ENCODE data around the gene EHMT1. TPM values are rescaled to one million over a fixed set of nuclear protein-coding genes. Genes with fewer than 3 reads are reported as not detected.

EHMT1 gene
- total and polyA plus RNA-seq, 2 donors (not counting 1 experiment from before 2014, with no cell fraction given) = 101 to 394 TPM

GRCh38 chr9:137764981-137765380 is 146.2 kb downstream of the EHMT1 start:
- POLR2A ChIA-PET = interaction anchor here (1.6 kb wide), 1 partner anchor 20 kb away, joined by 5 read pairs; no protein-coding TSS in a partner anchor
- Histone ChIP-seq H3K4me3 (ENCODE audit: control extremely low read depth in 1 of 5, extremely low read depth in 1 of 5, insufficient read depth in 1 of 5, low read depth in 2 of 5, low read length in 4 of 5) (no peak overlapping the region), H3K36me3 (replicated peaks in 1 of 2; ENCODE audit: control extremely low read depth in 1 of 2, control insufficient read depth in 1 of 2, extremely low read depth in 1 of 2, insufficient read depth in 2 of 2, low read length in 1 of 2) (peaks cover 0 to 58% of the 10 kb centered on the region in 2 experiments), H3K9ac (ENCODE audit: low read length) (no peak overlapping the region), H3K27ac (ENCODE audit: low read length in 2 of 2) (no peak overlapping the region), H4K20me1 (ENCODE audit: control insufficient read depth, insufficient read depth, low read length, poor library complexity, severe bottlenecking) (no peaks in the 10 kb centered on the region), H3K9me3 (ENCODE audit: control extremely low read depth in 1 of 3, control insufficient read depth in 2 of 3, insufficient read depth in 1 of 3, low read length in 2 of 3) (peaks cover 0 to 7% (median 0%) of the 10 kb centered on the region in 3 donors), H3K4me1 (ENCODE audit: control insufficient read depth in 2 of 2, insufficient read depth in 2 of 2, low read length in 2 of 2) (peaks cover 33 to 36% of the 10 kb centered on the region in 2 donors), H3K27me3 (replicated peaks in 1 of 4; ENCODE audit: control extremely low read depth in 1 of 4, control insufficient read depth in 3 of 4, insufficient read depth in 4 of 4, low read length in 3 of 4) (no peaks in the 10 kb centered on the region), H3K4me2 (replicated peaks; ENCODE audit: low read depth, low read length, poor library complexity, severe bottlenecking) (no peak overlapping the region), H2AFZ (ENCODE audit: insufficient read depth, low read depth, low read length, poor library complexity, severe bottlenecking) (no peak overlapping the region), H3K79me2 (ENCODE audit: control insufficient read depth, insufficient read depth, low read length) (peaks cover 39% of the 10 kb centered on the region)
- over 99% methylated on average over 10 of the region's 13 CpGs for WGBS (ENCODE audit: insufficient coverage)
- Mint-ChIP-seq H3K4me3 (no peak overlapping the region), H3K27me3 (no peaks in the 10 kb centered on the region), H3K9me3 (ENCODE audit: insufficient read depth) (no peaks in the 10 kb centered on the region), H3K4me1 (peaks cover 50% of the 10 kb centered on the region), H3K27ac (peak overlapping the region; percentile 89)
- no peak for ATAC-seq (ENCODE audit: low read depth)
- TF ChIP-seq CTCF (IDR thresholded peaks at IDR 0.05) = no peak
- TF ChIP-seq EZH2 (IDR thresholded peaks at IDR 0.05; ENCODE audit: borderline replicate concordance, insufficient read depth, low read depth, low read length, poor library complexity, severe bottlenecking) = no peak
- intact Hi-C loops (cut with micrococcal nuclease) = no loop called here
- CTCF ChIA-PET = interaction anchor here (2.7 kb wide), 1 partner anchor 92 kb away, joined by 13 read pairs; no protein-coding TSS in a partner anchor
- DNase-seq = no peak

- 95% methylated on average over 5 of the region's 13 CpGs for WGBS (ENCODE audit: insufficient coverage)
- H3K36me3 ChIP-seq (replicated peaks in 1 of 2; ENCODE audit: control extremely low read depth in 1 of 2, control insufficient read depth in 1 of 2, extremely low read depth in 1 of 2, insufficient read depth in 2 of 2, low read length in 1 of 2) = peaks cover 0 to 63% of the 10 kb centered on the region in 2 experiments
- ATAC-seq (ENCODE audit: low read depth) (no peak), DNase-seq (no peak)
- no peaks in the 10 kb centered on the region for H4K20me1 ChIP-seq (ENCODE audit: control insufficient read depth, insufficient read depth, low read length, poor library complexity, severe bottlenecking)
- Mint-ChIP-seq H3K4me1 (peaks cover 48% of the 10 kb centered on the region), H3K9me3 (ENCODE audit: insufficient read depth) (no peaks in the 10 kb centered on the region), H3K4me3 (no peak overlapping the region), H3K27ac (peak overlapping the region; percentile 62), H3K27me3 (no peaks in the 10 kb centered on the region)
- no peak overlapping the region for H3K4me3 ChIP-seq (ENCODE audit: control extremely low read depth in 1 of 5, extremely low read depth in 1 of 5, insufficient read depth in 1 of 5, low read depth in 2 of 5, low read length in 4 of 5)
- intact Hi-C loops (cut with micrococcal nuclease) = no loop called here
- peaks cover 27 to 31% of the 10 kb centered on the region in 2 donors for H3K4me1 ChIP-seq (ENCODE audit: control insufficient read depth in 2 of 2, insufficient read depth in 2 of 2, low read length in 2 of 2)
- CTCF ChIA-PET = interaction anchor here (1.1 to 2.7 kb wide), 2 partner anchors 10 to 92 kb away, joined by 3 to 13 read pairs; no protein-coding TSS in a partner anchor
- POLR2A ChIA-PET = interaction anchor here (1.6 kb wide), 1 partner anchor 20 kb away, joined by 5 read pairs; no protein-coding TSS in a partner anchor
- peaks cover 39% of the 10 kb centered on the region for H3K79me2 ChIP-seq (ENCODE audit: control insufficient read depth, insufficient read depth, low read length)
- H3K9me3 ChIP-seq (ENCODE audit: control extremely low read depth in 1 of 3, control insufficient read depth in 2 of 3, insufficient read depth in 1 of 3, low read length in 2 of 3) = peaks cover 0 to 8% (median 5%) of the 10 kb centered on the region in 3 donors
- no peak overlapping the region for H3K4me2 ChIP-seq (replicated peaks; ENCODE audit: low read depth, low read length, poor library complexity, severe bottlenecking)
- no peak for TF ChIP-seq EZH2 (IDR thresholded peaks at IDR 0.05; ENCODE audit: borderline replicate concordance, insufficient read depth, low read depth, low read length, poor library complexity, severe bottlenecking)
- no peak for TF ChIP-seq CTCF (IDR thresholded peaks at IDR 0.05)
- H3K9ac ChIP-seq (ENCODE audit: low read length) = no peak overlapping the region
- no peaks in the 10 kb centered on the region for H3K27me3 ChIP-seq (replicated peaks in 1 of 4; ENCODE audit: control extremely low read depth in 1 of 4, control insufficient read depth in 3 of 4, insufficient read depth in 4 of 4, low read length in 3 of 4)
- H2AFZ ChIP-seq (ENCODE audit: insufficient read depth, low read depth, low read length, poor library complexity, severe bottlenecking) = no peak overlapping the region
- H3K27ac ChIP-seq (ENCODE audit: low read length in 2 of 2) = no peak overlapping the region
These were observed 146.7 kb downstream of the EHMT1 start for GRCh38 chr9:137765536-137765935.
